ENCODE results near the gene PALM2AKAP2.

Gene PALM2AKAP2

DNA sequence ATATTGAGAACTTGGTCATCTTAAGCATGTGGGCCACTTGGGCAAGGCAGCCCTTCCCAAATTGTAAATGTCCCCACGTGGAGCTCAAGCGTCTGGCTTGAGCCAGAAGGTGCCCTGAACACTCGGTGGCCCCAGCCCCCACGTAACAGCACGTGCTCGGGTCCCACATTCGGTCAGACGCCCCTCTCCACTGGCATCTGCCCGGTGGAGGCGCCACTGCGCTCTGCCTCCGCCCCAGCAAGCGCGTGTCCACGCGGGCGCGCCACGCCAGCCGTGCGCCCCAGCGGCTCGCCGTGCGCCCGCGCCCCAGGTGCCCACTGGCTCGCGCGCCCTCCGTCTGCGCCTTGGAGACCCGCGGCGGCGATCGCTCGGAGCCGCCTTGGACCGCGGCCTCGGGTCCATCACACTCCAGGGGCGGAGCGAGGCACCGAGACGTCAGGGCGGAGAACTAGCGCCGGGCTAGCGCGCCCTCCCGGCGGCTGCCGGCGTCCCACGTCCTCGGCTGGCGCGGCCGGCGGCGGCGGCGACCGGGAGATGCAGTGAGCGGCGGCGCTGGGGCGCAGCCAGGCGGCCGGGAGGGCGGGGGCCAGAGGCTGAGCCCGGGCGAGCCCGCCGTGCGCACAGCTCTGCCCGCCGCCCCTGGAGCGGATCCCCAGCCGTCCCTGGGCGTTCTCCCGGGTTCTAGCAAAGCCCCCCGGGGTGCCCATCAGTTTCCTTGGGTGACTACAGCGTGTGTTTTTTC, at the start of gene PALM2AKAP2:
PALM2AKAP2 (plus strand) TSS at position 488 of the 742 bp plus-strand sequence. CDS start 291 bp downstream, outside the sequence.
- DNase-seq, result peak; percentile 43

GRCh38 chr9:109730228-109730627, 49.8 kb upstream of the PALM2AKAP2 start:
- no peak for DNase-seq

DNA sequence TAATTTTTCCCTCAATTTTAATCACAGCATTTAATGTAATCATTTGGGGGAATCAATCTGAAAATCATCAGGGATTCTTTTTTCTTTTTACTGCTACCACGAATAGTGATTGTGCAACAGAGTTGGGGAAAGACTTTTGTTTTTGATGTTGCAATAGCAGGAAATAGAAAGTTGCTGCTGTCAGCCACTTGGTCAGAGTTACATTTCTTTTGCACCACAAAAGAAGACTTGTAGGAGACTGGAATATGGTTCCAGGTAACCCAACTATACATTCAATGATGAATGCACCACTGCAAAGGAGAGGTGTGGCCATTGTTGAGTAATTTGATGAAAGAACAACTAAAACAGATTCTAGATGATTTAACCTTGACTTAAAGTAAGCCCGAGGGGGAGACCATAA, 46.3 kb upstream of the PALM2AKAP2 start:
- DNase-seq, result no peak

GRCh38 chr9:109734814-109735213, 45.2 kb upstream of the PALM2AKAP2 start:
- no peak for DNase-seq

DNA sequence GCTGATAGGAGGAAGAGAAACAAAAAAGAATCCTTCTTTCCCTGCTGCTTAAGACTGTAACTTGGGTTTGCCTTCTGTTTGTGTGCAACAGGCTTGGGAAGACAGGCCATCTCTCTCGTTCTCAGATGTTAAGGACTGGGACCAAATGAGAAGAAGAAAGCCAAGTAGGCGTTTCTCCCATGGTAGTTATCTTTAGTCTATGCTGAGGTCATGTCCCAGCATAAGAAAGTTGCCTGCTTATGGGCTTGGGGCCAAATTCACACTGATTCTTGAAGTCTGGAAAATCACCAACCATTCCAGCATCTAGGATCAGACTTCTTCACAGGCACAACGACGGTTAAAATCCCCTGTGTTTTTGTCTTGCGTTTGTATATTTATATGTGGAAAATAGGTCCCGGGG, 44.2 kb upstream of the PALM2AKAP2 start:
- DNase-seq, result no peak

DNA sequence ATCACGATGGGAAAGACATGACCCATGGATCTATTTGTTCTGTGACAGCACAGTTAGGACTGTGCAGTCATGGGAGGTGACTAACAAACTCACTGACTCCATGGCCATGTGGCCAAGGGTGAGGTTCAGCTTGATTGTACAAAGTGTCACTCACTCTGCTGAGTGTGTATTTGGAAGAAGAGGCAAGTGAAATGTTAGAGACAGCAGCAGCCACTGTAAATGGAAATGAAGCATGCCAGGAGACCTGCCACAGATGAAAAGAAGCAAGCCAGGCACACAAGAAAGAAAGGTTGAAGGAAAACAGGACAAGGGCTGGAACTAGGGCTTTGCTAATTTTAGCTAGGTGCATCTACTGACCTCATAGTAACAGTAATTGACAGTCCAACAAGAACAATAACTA, 42.7 kb upstream of the PALM2AKAP2 start:
- no peak for DNase-seq

DNA sequence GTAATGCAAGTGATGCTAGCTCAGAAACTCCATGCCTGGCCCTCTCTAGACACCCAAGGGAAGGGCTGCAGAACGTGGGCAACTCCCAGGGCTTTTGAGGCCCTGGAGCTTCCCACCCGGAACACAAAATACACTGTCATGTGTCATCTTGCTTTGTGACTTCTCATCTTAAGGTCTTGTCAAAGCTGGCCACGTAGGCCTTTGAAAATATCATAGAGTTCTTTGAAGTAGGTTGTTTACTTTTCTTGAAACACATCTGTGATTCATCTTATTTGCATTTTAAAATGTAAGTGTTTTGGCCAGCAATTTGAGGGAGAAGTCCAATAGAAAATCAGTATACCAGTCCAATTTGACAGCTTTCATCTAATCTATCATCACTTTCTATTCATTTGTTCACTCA, 40.2 kb upstream of the PALM2AKAP2 start:
- DNase-seq, result no peak

DNA sequence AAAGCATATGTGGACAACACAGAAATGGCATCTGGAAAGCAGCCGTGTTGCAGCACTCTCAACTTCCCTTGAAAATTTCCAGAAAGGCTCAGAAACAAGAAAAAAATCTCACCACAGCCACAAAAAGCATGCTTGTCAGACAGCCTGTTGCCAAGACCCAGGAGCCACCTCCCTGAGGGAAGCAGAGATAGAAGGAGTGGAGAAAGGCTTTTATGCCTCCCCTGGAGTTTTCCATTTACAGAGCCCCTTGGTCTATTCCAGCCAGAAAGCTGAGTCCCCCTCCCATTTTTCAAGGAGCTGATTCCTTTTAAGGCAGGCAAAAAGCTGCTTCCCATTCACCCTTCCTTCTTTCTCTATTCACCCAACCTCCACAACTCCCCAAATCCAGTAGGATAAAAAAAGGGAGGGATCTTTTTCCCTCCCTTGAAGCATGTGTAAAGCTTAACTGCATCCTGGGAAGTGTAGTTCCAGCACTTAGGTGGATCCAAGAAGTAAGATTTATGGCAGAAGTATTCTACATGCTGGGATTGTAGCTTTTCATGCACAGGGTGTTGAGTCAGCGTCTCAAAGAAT, 37.1 kb upstream of the PALM2AKAP2 start:
- no peak for DNase-seq

DNA sequence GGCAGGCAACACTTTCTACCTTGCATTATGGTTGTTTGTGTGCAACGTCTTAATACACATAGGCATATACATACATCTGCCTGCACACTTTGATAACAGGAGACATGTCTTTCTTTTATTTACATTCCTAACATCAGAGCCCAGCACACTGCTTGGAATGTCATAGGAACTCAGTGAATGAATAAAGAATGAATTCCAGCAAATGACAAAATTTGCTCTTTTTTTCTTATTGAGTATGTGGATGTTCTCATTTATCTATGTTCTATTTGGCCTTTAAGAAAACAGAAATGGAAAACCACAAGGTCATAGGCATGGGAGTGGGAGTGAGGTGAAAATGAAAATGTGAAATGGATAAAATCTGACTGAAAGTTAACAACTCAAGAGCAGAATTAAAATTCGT, 36.3 kb upstream of the PALM2AKAP2 start:
- DNase-seq, result no peak

DNA sequence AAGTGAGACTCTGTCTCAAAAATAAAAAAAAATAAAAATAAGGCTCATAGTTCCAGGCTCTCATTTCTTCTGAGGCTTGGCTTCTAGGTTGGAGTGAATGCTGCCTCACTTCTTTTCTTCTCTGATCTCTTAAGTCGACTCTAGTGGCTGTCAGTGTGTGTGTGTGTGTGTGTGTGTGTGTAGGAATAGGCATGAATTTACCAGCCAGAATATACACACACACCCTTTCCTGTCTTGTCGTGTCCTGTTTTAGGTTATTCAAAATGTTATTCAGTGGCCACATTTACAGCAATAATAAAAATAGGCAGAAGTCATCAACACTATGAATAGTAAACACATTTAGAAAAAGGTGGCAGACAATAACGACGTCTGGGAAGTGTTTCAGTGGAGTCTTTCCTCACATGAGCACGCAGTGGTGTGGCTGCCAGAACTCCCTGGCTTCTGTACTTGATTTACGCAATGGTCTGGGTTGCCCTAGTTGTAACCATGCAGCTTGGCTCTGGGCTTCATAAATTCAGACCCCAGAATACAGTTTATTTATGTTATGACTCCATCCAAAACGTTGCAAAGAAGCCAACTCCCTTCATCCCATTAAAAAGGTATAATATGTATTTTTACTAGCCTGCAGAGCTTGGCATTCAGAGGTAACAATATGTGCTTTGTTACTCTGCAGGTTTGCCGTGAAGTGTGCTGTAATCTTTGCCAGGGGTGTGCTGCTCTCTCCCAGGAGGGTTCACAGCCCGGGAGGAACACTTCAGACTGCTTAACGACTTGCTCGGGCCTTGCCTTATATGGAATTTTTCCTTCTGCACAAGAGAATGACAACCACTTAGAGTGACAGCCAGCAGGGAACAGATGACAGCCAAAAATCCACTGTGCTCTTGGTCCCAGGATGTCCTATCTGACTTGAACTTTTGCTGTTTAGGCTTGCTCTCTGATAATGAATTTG, 34.4 kb upstream of the PALM2AKAP2 start:
- DNase-seq, result no peak

- peak; percentile 51 for DNase-seq
Observed at GRCh38 chr9:109751253-109751652, 28.7 kb upstream of the PALM2AKAP2 start.

- no peak for DNase-seq
Observed at GRCh38 chr9:109753308-109753707, 26.7 kb upstream of the PALM2AKAP2 start.

DNA sequence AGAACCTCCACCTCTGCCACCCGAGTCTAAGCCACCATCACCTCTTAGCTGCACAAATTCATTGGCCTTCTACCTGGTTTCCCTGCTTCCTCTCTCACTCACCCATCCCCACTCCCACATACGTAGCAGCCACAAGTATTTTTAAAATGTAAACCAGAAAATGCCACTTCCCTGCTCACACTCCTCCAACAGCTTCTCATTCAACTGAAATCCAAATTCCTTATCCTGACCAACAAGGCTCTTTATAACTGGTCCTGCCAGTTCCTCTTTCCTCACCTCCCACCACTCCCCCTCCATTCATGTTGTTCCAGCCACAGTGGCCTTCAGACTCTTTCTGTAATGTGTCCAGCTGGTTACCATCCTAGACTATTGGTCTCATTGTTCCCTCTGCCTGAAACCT, 25.0 kb upstream of the PALM2AKAP2 start:
- no peak for DNase-seq

GRCh38 chr9:109759589-109759988, 20.4 kb upstream of the PALM2AKAP2 start:
- no peak for DNase-seq

GRCh38 chr9:109765278-109765677, 14.7 kb upstream of the PALM2AKAP2 start:
- DNase-seq, result no peak

GRCh38 chr9:109765830-109766229, 14.2 kb upstream of the PALM2AKAP2 start:
- no peak for DNase-seq

DNA sequence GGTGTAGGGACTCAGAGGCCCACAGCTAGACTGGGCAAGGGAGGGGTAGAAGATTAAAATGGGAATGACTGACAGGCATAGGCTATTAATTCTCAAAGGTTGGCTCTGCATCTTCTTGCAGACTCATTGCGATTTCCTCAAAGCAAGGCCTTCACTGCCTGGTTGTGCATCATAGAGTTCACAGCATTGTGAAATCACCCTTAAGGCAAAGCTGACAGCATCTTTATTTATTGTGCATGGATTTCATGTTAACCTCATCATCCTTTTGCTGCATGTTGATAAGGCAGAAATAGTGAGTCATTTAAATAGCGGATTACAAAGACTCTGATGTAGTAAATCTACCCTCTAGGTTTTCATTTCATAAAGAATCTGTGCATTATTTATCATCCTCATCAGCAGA, 13.6 kb upstream of the PALM2AKAP2 start:
- DNase-seq, result no peak

DNA sequence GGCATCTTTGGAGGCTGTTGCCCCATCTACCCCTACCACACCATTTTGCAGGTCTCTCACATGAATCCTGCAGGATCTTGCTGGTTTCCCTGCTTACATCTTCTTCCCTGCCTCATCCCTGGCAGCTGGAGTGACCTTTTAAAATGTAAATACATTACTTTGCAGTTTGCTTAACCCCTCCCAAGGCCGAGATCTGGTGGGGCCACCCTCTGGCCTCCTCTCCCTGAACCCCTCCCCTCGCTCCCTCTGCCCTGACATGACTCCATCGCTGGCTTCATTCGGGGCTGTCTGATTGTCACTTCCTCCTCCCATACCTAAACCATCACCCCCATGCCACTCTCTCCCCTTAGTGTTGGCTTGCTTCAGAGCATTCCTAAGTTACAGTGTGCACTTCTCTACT, 12.6 kb upstream of the PALM2AKAP2 start:
- no peak for DNase-seq

DNA sequence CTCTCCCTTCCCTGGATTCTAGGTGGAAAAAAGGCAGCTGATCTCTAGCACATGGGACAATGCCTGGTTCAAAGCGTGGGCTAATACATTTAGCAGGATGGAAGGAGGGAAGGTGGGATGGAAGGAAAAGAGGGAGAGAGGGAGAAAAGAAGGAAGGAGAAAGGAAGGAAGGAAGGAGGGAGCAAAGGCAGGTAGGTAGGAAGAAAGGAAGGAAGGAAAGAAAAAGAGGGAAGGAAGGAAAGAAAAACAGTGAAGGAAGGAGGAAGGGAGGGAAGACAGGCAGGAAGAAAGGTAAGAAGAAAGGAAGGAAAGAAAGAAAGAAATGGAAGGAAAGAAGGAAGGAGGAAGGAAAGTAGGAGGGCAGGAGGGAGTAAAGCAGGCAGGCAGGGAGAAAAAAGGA, 12.2 kb upstream of the PALM2AKAP2 start:
- no peak for DNase-seq

DNA sequence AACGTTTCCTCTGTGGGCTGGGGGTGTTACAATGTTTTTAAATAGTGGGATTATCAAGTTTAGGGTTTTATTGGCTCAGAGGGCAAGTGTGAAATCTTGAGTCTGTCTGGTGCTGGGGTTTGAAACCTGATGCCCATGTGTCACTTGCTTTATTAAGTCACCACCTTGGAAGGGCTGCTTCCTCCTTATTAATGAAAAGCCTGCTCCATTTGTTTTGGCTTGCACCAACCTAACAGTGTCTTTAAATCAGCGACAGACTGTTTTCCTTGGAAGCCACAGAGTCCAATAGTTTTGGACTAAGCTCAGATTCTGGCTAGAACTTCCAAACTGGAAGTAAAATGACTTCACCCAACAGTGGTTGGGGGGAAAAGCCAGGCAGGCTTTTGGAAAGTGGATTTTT, 10.7 kb upstream of the PALM2AKAP2 start:
- no peak for DNase-seq

- DNase-seq, result no peak
Observed at GRCh38 chr9:109770101-109770500, 9.9 kb upstream of the PALM2AKAP2 start.

- no peak for DNase-seq
Observed at GRCh38 chr9:109771087-109771486, 8.9 kb upstream of the PALM2AKAP2 start.

DNA sequence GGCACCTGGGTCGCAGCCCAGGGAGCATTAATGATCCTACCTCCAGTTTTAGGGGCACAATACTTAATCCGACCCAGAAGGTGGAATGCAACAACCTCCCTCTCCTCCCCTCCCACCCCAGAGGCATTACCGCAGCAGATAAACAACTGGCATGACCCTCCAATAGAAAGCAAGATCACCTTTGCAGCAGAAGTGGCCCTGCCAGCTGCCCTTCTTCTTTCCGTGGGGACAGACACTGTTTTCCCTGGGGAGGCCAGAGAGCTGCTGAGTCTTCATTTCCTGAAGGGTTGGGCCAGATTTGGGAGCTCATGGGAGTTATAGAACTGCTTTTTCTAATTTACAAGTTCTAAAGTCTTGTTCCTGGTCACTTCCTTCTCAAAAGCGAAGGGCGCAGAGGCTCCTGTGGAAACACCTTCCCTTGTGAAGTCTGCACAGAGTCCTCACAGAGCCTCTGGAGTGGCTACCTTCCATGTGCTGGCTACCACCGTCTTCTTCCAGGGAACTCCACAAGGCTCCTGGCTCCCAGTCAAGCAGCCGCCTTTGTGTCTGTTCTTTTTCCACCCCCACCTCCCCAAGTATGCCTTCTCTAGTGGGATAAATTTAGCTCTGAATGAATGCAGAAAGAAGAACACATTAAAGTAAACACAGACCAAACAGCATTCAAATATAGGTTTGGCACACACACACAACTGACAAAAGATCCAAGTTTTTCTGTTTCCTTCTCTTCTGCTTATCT, 8.0 kb upstream of the PALM2AKAP2 start:
- DNase-seq, result no peak
